Keratinocyte (primary cell): ENCODE results near the gene PHPT1. TPM values are rescaled to one million over a fixed set of nuclear protein-coding genes. Genes with fewer than 3 reads are reported as not detected.
"Not testable (repeated sequence)": the region's sequence is repeated elsewhere in the genome, so short reads cannot be mapped to it uniquely, and the experiment has no call there.

Source experiments
- DNase-seq: peaks from one replicate; pipeline ENCODE4 v3.0.0-alpha.2; 2011; ENCODE audit warnings: low read depth, missing footprints, low spot score
- FAIRE-seq: peaks from 2 replicates; lab custom pipeline; 2011; peaks lifted over from hg19 to GRCh38; lab: Jason Lieb, UNC
- H2AFZ ChIP-seq: 2 replicates; pipeline ENCODE4 v1.6.0; 2012; ENCODE audit warnings: low read length, control low read depth, inconsistent platforms; ENCODE audit not compliant: control insufficient read depth
- H3K27ac ChIP-seq: 2 replicates; pipeline ENCODE4 v1.5.1; 2011; ENCODE audit warnings: low read length; ENCODE audit not compliant: control insufficient read depth, insufficient read depth
- H3K27me3 ChIP-seq: 3 replicates; pipeline ENCODE4 v1.6.0; 2011; ENCODE audit warnings: low read length; ENCODE audit not compliant: control insufficient read depth, insufficient read depth; ENCODE audit errors: extremely low read depth
- H3K36me3 ChIP-seq, 2 experiments: 2 replicates in 1 of 2; 3 replicates in 1 of 2; pipeline ENCODE4 v1.5.1; 2011; ENCODE audit warnings: low read length in 2 of 2, mild to moderate bottlenecking in 1 of 2; ENCODE audit not compliant: control insufficient read depth in 2 of 2, insufficient read depth in 2 of 2; ENCODE audit errors: extremely low read depth in 1 of 2
- H3K4me1 ChIP-seq: 3 replicates; pipeline ENCODE4 v1.5.1; 2011; ENCODE audit warnings: low read length; ENCODE audit not compliant: control insufficient read depth, insufficient read depth; ENCODE audit errors: extremely low read depth
- H3K4me2 ChIP-seq: 3 replicates; pipeline ENCODE4 v1.6.0; 2011; ENCODE audit warnings: low read depth, low read length; ENCODE audit not compliant: control insufficient read depth, insufficient read depth; ENCODE audit errors: extremely low read depth
- H3K4me3 ChIP-seq, 3 experiments: fragments of 200-600 bp in 1 of 3; sonication (generic) in 1 of 3; 2 replicates in 2 of 3; 3 replicates in 1 of 3; pipeline ENCODE4 v1.5.1; 2011 to 2016; ENCODE audit warnings: low read length in 3 of 3, mild to moderate bottlenecking in 3 of 3, control low read depth in 2 of 3, inconsistent platforms in 1 of 3, low read depth in 1 of 3, mixed read lengths in 1 of 3, mixed run types in 1 of 3, moderate library complexity in 1 of 3; ENCODE audit not compliant: control insufficient read depth in 2 of 3, insufficient read depth in 2 of 3; ENCODE audit errors: extremely low read depth in 1 of 3
- H3K79me2 ChIP-seq: 2 replicates; pipeline ENCODE4 v1.6.0; 2012; ENCODE audit warnings: low read length; ENCODE audit not compliant: control insufficient read depth, insufficient read depth
- H3K9ac ChIP-seq: 3 replicates; pipeline ENCODE4 v1.6.0; 2011; ENCODE audit warnings: low read length; ENCODE audit not compliant: control insufficient read depth, insufficient read depth; ENCODE audit errors: extremely low read depth
- H3K9me1 ChIP-seq: 3 replicates; pipeline ENCODE4 v1.6.0; 2011; ENCODE audit warnings: low read length; ENCODE audit not compliant: control insufficient read depth, insufficient read depth; ENCODE audit errors: extremely low read depth
- H3K9me3 ChIP-seq: 2 replicates; pipeline ENCODE4 v1.5.1; 2012; ENCODE audit warnings: low read depth, low read length; ENCODE audit not compliant: control insufficient read depth
- H4K20me1 ChIP-seq: 3 replicates; pipeline ENCODE4 v1.6.0; 2011; ENCODE audit warnings: low read length; ENCODE audit not compliant: control insufficient read depth, insufficient read depth; ENCODE audit errors: extremely low read depth
- CTCF ChIP-seq, 3 experiments: IDR thresholded peaks in 1 of 3; conservative IDR thresholded peaks in 1 of 3; optimal IDR thresholded peaks in 1 of 3; 2 replicates in 2 of 3; 3 replicates in 1 of 3; pipeline versions ENCODE3 to v1.5.1; 2011; ENCODE audit warnings: low read length in 3 of 3, mild to moderate bottlenecking in 3 of 3, moderate library complexity in 2 of 3, control low read depth in 1 of 3, inconsistent platforms in 1 of 3; ENCODE audit not compliant: insufficient read depth in 2 of 3; ENCODE audit errors: extremely low read depth in 1 of 3
- EZH2 ChIP-seq: IDR thresholded peaks from one replicate; pipeline ENCODE4 v1.6.1; 2012; ENCODE audit warnings: inconsistent platforms, mild to moderate bottlenecking, low read length, moderate library complexity
- dilution Hi-C: fragments of 300-500 bp; cut with MboI; formaldehyde crosslinking; loops from one replicate; pipeline ENCODE4 v1.7.0; 2020; ENCODE audit warnings: low sequenced_read_pairs; ENCODE audit not compliant: extremely low pct_ligation_motif_present
- polyA plus RNA-seq, 5 experiments: library from polyadenylated mRNA; depleted of rRNA in 3 of 5; stranded (reverse) in 3 of 5; stranded (forward) in 1 of 5; unstranded in 1 of 5; fragments of >200 nt; gene quantifications; 1 replicate in 1 of 5; 2 replicates in 3 of 5; 3 replicates in 1 of 5; pipeline versions ENCODE4 v1.2.1 to v1.2.3, GENCODE V29; 2011 to 2012; ENCODE audit warnings: missing spikeins in 2 of 5, low read depth in 1 of 5, low replicate concordance in 1 of 5

PHPT1 gene
- polyA plus RNA-seq, 1 donor (not counting 4 experiments of a cell fraction or from before 2014, with no cell fraction given): 68.8 TPM

- dilution Hi-C loops: no loop called here
- Histone ChIP-seq H3K9me3 (no peaks in the 10 kb centered on the region), H4K20me1 (no peaks in the 10 kb centered on the region), H3K4me3 (no peak overlapping the region), H3K27me3 (no peaks in the 10 kb centered on the region), H3K9ac (no peak overlapping the region), H3K4me2 (no peak overlapping the region), H3K79me2 (no peaks in the 10 kb centered on the region), H3K27ac (no peak overlapping the region), H3K9me1 (no peaks in the 10 kb centered on the region), H3K4me1 (no peaks in the 10 kb centered on the region), H2AFZ (no peak overlapping the region), H3K36me3 (peaks cover 16 to 33% of the 10 kb centered on the region in 2 experiments)
- TF ChIP-seq EZH2: no peak
- TF ChIP-seq CTCF (optimal IDR thresholded peaks at IDR 0.05 in 1 of 3, IDR thresholded peaks at IDR 0.05 in 1 of 3, conservative IDR thresholded peaks at IDR 0.05 in 1 of 3; ENCODE audit: extremely low read depth in 1 of 3, insufficient read depth in 2 of 3, low read length in 3 of 3): no peak
- DNase-seq (no peak), FAIRE-seq (no peak)
Measured at GRCh38 chr9:136831720-136832104, 17.5 kb upstream of the PHPT1 start.

GRCh38 chr9:136832581-136832980 is 16.6 kb upstream of the PHPT1 start:
- Histone ChIP-seq H3K27me3 (no peaks in the 10 kb centered on the region), H3K79me2 (no peaks in the 10 kb centered on the region), H3K9ac (no peak overlapping the region), H3K27ac (no peak overlapping the region), H3K9me1 (no peaks in the 10 kb centered on the region), H3K4me2 (no peak overlapping the region), H3K9me3 (no peaks in the 10 kb centered on the region), H3K36me3 (peaks cover 13 to 29% of the 10 kb centered on the region in 2 experiments), H2AFZ (no peak overlapping the region), H3K4me1 (no peaks in the 10 kb centered on the region), H3K4me3 (no peak overlapping the region), H4K20me1 (no peaks in the 10 kb centered on the region)
- FAIRE-seq (no peak), DNase-seq (no peak)
- TF ChIP-seq CTCF (optimal IDR thresholded peaks at IDR 0.05 in 1 of 3, IDR thresholded peaks at IDR 0.05 in 1 of 3, conservative IDR thresholded peaks at IDR 0.05 in 1 of 3; ENCODE audit: extremely low read depth in 1 of 3, insufficient read depth in 2 of 3, low read length in 3 of 3) (no peak), EZH2 (no peak)
- dilution Hi-C loops: no loop called here

- H3K27me3 ChIP-seq, H3K4me1 ChIP-seq, H3K9ac ChIP-seq, H4K20me1 ChIP-seq, H3K79me2 ChIP-seq, DNase-seq, H3K4me3 ChIP-seq, H3K9me3 ChIP-seq, H2AFZ ChIP-seq, H3K9me1 ChIP-seq, FAIRE-seq, dilution Hi-C loops, H3K4me2 ChIP-seq, H3K27ac ChIP-seq: not testable (repeated sequence)
- peaks cover 5 to 26% of the 10 kb centered on the region in 2 experiments for H3K36me3 ChIP-seq
Measured at GRCh38 chr9:136833381-136834048, 15.7 kb upstream of the PHPT1 start.
